Loucy (cell line): ENCODE data around the gene B4GALNT3.

Source experiments
- H2AFZ ChIP-seq: fragments of 200-600 bp; sonication (generic); 2 replicates; pipeline ENCODE4 v1.6.0; 2016; ENCODE audit warnings: antibody characterized with exemption, mild to moderate bottlenecking, low read length, moderate library complexity
- H3F3A ChIP-seq: fragments of 200-600 bp; 2 replicates; pipeline ENCODE4 v1.6.0; 2016; ENCODE audit warnings: antibody characterized with exemption, low read depth, mild to moderate bottlenecking
- H3K27me3 ChIP-seq: fragments of 200-600 bp; sonication (generic); 2 replicates; pipeline ENCODE4 v1.6.1; 2014; ENCODE audit warnings: low read length, mild to moderate bottlenecking; ENCODE audit not compliant: insufficient read depth, poor library complexity, severe bottlenecking
- H3K36me3 ChIP-seq: fragments of 200-600 bp; sonication (generic); 2 replicates; pipeline ENCODE4 v1.6.1; 2016; ENCODE audit warnings: low read length; ENCODE audit not compliant: insufficient read depth
- H3K4me1 ChIP-seq: fragments of 200-600 bp; sonication (generic); 2 replicates; pipeline ENCODE4 v1.5.1; 2014; ENCODE audit warnings: low read length, mild to moderate bottlenecking; ENCODE audit not compliant: insufficient read depth, poor library complexity, severe bottlenecking
- H3K4me2 ChIP-seq: fragments of 200-600 bp; sonication (generic); 2 replicates; pipeline ENCODE4 v1.6.0; 2014; ENCODE audit warnings: antibody characterized with exemption, low read length, low read depth, mild to moderate bottlenecking; ENCODE audit not compliant: poor library complexity, severe bottlenecking
- H3K4me3 ChIP-seq: fragments of 200-600 bp; sonication (generic); 2 replicates; pipeline ENCODE4 v1.5.1; 2014; ENCODE audit warnings: low read length, mild to moderate bottlenecking, mixed read lengths; ENCODE audit not compliant: poor library complexity, severe bottlenecking
- H3K79me2 ChIP-seq: fragments of 200-600 bp; sonication (generic); 2 replicates; pipeline ENCODE4 v1.6.1; 2014; ENCODE audit warnings: low read length; ENCODE audit not compliant: insufficient read depth
- H3K9ac ChIP-seq: fragments of 200-600 bp; sonication (generic); 2 replicates; pipeline ENCODE4 v1.6.0; 2014; ENCODE audit warnings: mild to moderate bottlenecking, low read depth, low read length, moderate library complexity; ENCODE audit not compliant: poor library complexity, severe bottlenecking
- H3K9me2 ChIP-seq: fragments of 200-600 bp; sonication (generic); replicated peaks from 2 replicates; pipeline ENCODE4 v1.6.1; 2016; ENCODE audit warnings: low read depth, low read length, mixed read lengths
- H3K9me3 ChIP-seq: fragments of 200-600 bp; sonication (generic); 2 replicates; pipeline ENCODE4 v1.6.1; 2014; ENCODE audit warnings: mild to moderate bottlenecking, antibody characterized with exemption, low read length, low read depth; ENCODE audit not compliant: insufficient read depth
- H4K20me1 ChIP-seq: fragments of 200-600 bp; sonication (generic); 2 replicates; pipeline ENCODE4 v1.6.0; 2014; ENCODE audit warnings: antibody characterized with exemption, low read length, mild to moderate bottlenecking; ENCODE audit not compliant: insufficient read depth, poor library complexity, severe bottlenecking
- EZH2phosphoT487 ChIP-seq: fragments of 200-600 bp; IDR thresholded peaks from 2 replicates; pipeline ENCODE4 v1.6.1; 2018; ENCODE audit warnings: antibody characterized with exemption, mild to moderate bottlenecking, moderate library complexity, borderline replicate concordance
- TF ChIP-seq, protein P1 (sequence below): fragments of 200-600 bp; sonication (generic); conservative IDR thresholded peaks from 2 replicates; pipeline ENCODE4 v1.5.1; 2014; ENCODE audit warnings: mild to moderate bottlenecking, antibody characterized with exemption, low read length

Gene B4GALNT3

GRCh38 chr12:554001-554285 lies 94.2 kb downstream of the B4GALNT3 start:
- H4K20me1 ChIP-seq, result no peaks in the 10 kb centered on the region
- H3K27me3 ChIP-seq, result no peaks in the 10 kb centered on the region
- no peaks in the 10 kb centered on the region for H3K36me3 ChIP-seq
- TF ChIP-seq, protein P1, sequence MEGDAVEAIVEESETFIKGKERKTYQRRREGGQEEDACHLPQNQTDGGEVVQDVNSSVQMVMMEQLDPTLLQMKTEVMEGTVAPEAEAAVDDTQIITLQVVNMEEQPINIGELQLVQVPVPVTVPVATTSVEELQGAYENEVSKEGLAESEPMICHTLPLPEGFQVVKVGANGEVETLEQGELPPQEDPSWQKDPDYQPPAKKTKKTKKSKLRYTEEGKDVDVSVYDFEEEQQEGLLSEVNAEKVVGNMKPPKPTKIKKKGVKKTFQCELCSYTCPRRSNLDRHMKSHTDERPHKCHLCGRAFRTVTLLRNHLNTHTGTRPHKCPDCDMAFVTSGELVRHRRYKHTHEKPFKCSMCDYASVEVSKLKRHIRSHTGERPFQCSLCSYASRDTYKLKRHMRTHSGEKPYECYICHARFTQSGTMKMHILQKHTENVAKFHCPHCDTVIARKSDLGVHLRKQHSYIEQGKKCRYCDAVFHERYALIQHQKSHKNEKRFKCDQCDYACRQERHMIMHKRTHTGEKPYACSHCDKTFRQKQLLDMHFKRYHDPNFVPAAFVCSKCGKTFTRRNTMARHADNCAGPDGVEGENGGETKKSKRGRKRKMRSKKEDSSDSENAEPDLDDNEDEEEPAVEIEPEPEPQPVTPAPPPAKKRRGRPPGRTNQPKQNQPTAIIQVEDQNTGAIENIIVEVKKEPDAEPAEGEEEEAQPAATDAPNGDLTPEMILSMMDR, result no peak
- TF ChIP-seq EZH2phosphoT487, result no peak
- no peaks in the 10 kb centered on the region for H3K9me2 ChIP-seq
- no peak overlapping the region for H3K9ac ChIP-seq
- H3K9me3 ChIP-seq, result no peaks in the 10 kb centered on the region
- peaks cover 33% of the 10 kb centered on the region for H3K4me1 ChIP-seq
- peak overlapping the region; percentile 1 for H3K4me2 ChIP-seq
- H3K4me3 ChIP-seq, result no peak overlapping the region
- H2AFZ ChIP-seq, result no peak overlapping the region
- H3F3A ChIP-seq, result no peaks in the 10 kb centered on the region
- H3K79me2 ChIP-seq, result no peaks in the 10 kb centered on the region

DNA sequence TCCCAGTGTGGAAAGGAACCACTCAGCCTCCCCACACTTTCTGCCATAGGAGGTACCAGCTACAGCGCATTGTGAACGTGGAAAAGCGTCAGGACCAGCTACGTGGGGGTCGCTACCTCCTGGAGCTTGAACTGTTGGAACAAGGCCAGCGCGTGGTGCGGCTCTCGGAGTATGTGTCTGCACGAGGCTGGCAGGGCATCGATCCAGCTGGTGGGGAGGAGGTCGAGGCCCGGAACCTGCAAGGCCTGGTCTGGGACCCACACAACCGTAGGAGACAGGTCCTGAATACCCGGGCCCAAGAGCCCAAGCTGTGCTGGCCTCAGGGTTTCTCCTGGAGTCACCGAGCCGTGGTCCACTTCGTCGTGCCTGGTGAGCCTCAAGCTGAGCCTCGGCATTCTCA lies 96.8 kb downstream of the B4GALNT3 start:
- no peaks in the 10 kb centered on the region for H3F3A ChIP-seq
- no peaks in the 10 kb centered on the region for H3K9me2 ChIP-seq
- no peak overlapping the region for H2AFZ ChIP-seq
- H3K36me3 ChIP-seq, result no peaks in the 10 kb centered on the region
- H3K4me2 ChIP-seq, result no peak overlapping the region
- no peak overlapping the region for H3K4me3 ChIP-seq
- no peaks in the 10 kb centered on the region for H3K9me3 ChIP-seq
- no peak overlapping the region for H3K9ac ChIP-seq
- peaks cover 33% of the 10 kb centered on the region for H3K4me1 ChIP-seq
- H3K27me3 ChIP-seq, result no peaks in the 10 kb centered on the region
- TF ChIP-seq, protein P1, result no peak
- TF ChIP-seq EZH2phosphoT487, result no peak
- no peaks in the 10 kb centered on the region for H3K79me2 ChIP-seq
- no peaks in the 10 kb centered on the region for H4K20me1 ChIP-seq

DNA sequence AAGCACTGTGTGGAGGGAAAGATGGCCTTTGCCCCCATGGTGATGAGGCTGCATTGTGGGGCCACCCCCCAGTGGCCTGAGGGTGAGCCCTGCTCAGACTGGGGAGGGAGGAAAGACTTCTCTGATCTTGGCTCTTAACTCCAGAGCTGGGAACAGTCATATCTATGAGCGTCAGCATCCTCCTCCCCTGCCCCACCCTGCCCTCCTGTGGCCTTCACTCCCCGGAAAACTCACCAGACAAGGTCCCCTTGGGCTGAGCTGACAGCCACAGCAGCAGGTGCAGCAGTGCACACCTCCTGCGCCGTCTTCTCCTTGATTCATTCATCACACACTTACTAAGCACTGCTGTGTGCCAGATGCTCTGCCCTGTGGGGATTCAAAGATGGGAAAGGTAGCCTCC lies 98.8 kb downstream of the B4GALNT3 start:
- Histone ChIP-seq H3K9ac (no peak overlapping the region), H3K9me3 (no peaks in the 10 kb centered on the region), H3K79me2 (no peaks in the 10 kb centered on the region), H3K9me2 (no peaks in the 10 kb centered on the region), H3K4me3 (no peak overlapping the region), H3F3A (peaks cover under 1% of the 10 kb centered on the region; the same call in 1 of the 2 replicates), H3K36me3 (no peaks in the 10 kb centered on the region), H2AFZ (no peak overlapping the region), H4K20me1 (no peaks in the 10 kb centered on the region), H3K27me3 (no peaks in the 10 kb centered on the region), H3K4me1 (peaks cover 31% of the 10 kb centered on the region), H3K4me2 (no peak overlapping the region)
- no peak for TF ChIP-seq EZH2phosphoT487
- TF ChIP-seq, protein P1, result no peak
